Mesothelial cell of epicardium (in vitro differentiated cells): ENCODE results near the gene MYLK4. TPM values are rescaled to one million over a fixed set of nuclear protein-coding genes. Genes with fewer than 3 reads are reported as not detected.

Experiments used
- DNase-seq, 2 experiments: peaks; one replicate each; pipeline ENCODE4 v3.0.0; 2021; ENCODE audit warnings: low spot score in 2 of 2; ENCODE audit not compliant: unreplicated experiment in 2 of 2
- H3K27ac Mint-ChIP-seq: 2 replicates; pipeline ENCODE4 v1.8.0; 2021; ENCODE audit warnings: mixed read lengths
- H3K27me3 Mint-ChIP-seq: 2 replicates; pipeline ENCODE4 v1.8.0; 2021; ENCODE audit warnings: low read depth, mixed read lengths
- H3K36me3 Mint-ChIP-seq: 2 replicates; pipeline ENCODE4 v1.8.0; 2021; ENCODE audit warnings: mixed read lengths
- H3K4me1 Mint-ChIP-seq: 2 replicates; pipeline ENCODE4 v1.8.0; 2021; ENCODE audit warnings: mixed read lengths
- H3K4me3 Mint-ChIP-seq: 2 replicates; pipeline ENCODE4 v1.8.0; 2021; ENCODE audit warnings: mild to moderate bottlenecking, moderate library complexity, mixed read lengths
- H3K9me3 Mint-ChIP-seq: 2 replicates; pipeline ENCODE4 v1.8.0; 2021; ENCODE audit warnings: mixed read lengths
- CTCF ChIP-seq: fragments of 200-600 bp; sonication (generic); IDR thresholded peaks from one replicate; pipeline ENCODE4 v1.5.0; 2021; ENCODE audit warnings: antibody characterized with exemption; ENCODE audit not compliant: unreplicated experiment
- total RNA-seq: library from RNA; stranded (reverse); gene quantifications from 3 replicates; pipeline ENCODE4 v1.2.1, GENCODE V29; 2021

MYLK4 gene
- total RNA-seq, 1 donor from 2014 or later = 0.89 TPM

DNA sequence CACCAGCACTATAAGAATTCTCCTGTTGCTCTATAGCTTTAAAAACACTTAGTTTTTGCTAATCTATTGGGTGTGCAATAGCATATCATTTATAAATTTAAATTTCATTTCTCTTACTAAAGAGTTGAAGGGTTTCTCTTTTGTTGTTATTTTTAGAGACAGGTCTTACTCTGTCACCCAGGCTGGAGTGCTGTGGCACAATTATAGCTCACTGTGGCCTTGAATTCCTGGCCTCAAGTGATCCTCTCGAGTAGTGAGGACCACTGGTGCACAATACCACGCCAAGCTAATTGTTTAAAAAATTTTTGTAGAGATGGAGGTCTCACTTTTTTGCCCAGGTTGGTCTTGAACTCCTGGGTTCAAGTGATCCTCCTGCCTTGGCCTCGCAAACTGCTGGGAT, 8.3 kb upstream of the MYLK4 start:
- TF ChIP-seq CTCF = no peak
- no peak for DNase-seq
- peaks cover 6% of the 10 kb centered on the region for H3K27me3 Mint-ChIP-seq
- H3K27ac Mint-ChIP-seq = no peak overlapping the region
- no peaks in the 10 kb centered on the region for H3K36me3 Mint-ChIP-seq
- peaks cover under 1% of the 10 kb centered on the region for H3K4me1 Mint-ChIP-seq
- H3K4me3 Mint-ChIP-seq = no peak overlapping the region
- H3K9me3 Mint-ChIP-seq = no peaks in the 10 kb centered on the region

DNA sequence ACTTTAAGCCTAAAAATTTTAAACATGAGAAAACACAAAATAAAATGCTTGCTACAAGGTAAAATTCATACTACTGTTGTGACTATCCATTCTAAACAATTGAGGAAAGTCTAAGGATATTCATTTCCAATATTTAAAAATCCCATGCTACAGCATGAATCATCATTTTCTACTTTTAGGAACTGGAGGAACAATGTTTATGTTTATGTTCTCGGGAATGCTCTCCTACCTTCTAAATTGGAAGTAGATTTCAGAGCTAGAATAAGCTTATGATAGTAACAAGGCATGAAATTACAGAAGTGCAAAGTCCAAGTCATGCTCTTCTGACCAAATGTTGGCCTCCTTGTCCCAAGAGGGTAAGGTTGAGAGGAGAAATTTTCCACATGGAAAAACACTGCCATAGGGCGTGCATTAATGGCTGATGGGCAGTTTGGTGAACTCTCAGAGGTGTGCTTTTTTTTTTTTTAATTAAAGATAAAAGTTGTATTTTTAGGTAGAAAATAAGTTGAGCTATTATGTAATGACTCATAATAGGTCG, 6.0 kb upstream of the MYLK4 start:
- H3K4me1 Mint-ChIP-seq = no peaks in the 10 kb centered on the region
- no peaks in the 10 kb centered on the region for H3K9me3 Mint-ChIP-seq
- H3K27me3 Mint-ChIP-seq = peaks cover 7% of the 10 kb centered on the region
- no peak overlapping the region for H3K4me3 Mint-ChIP-seq
- TF ChIP-seq CTCF = no peak
- H3K27ac Mint-ChIP-seq = no peak overlapping the region
- DNase-seq = no peak
- no peaks in the 10 kb centered on the region for H3K36me3 Mint-ChIP-seq

DNA sequence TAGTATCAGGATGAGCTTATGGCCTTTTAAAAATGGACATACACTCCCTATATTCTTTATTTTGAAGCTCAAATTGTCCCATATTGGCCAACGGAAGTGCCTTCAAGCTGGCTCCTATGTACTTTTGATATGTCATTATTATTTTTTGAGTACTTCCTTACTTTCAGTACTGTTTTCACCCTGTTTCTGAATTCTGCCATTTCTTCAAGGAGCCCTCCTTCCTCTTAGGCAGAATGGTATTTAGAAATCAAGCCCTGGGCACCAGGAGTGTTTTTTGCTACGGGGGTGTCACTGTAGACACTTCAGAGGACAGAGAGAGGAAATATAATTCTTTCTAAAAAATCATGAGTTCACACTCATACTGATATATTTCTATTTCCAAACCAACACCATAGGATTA, 5.5 kb upstream of the MYLK4 start:
- H3K36me3 Mint-ChIP-seq = no peaks in the 10 kb centered on the region
- no peak for TF ChIP-seq CTCF
- DNase-seq = no peak
- no peak overlapping the region for H3K4me3 Mint-ChIP-seq
- peaks cover 7% of the 10 kb centered on the region for H3K27me3 Mint-ChIP-seq
- no peaks in the 10 kb centered on the region for H3K4me1 Mint-ChIP-seq
- no peak overlapping the region for H3K27ac Mint-ChIP-seq
- H3K9me3 Mint-ChIP-seq = no peaks in the 10 kb centered on the region

DNA sequence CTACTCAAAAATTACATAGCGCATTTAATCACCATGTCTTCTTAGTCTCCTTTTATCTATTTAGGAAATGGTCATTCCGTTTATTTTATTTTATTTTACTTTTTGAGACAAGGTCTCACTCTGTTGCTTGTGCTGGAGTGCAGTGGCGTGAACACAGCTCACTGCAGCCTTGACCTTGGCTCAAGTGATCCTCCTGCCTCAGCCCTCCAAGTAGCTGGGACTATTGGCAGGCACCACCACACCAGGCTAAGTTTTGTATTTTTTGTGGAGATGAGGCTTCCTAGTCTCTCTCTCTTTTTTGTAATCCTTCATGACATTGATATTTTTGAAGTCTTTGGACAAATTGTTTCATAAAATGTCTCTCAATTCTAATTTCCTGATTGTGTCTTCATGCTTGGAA, 4.7 kb upstream of the MYLK4 start:
- Mint-ChIP-seq H3K27me3 (peaks cover 12% of the 10 kb centered on the region), H3K36me3 (no peaks in the 10 kb centered on the region), H3K4me3 (no peak overlapping the region), H3K9me3 (no peaks in the 10 kb centered on the region), H3K4me1 (peaks cover under 1% of the 10 kb centered on the region), H3K27ac (no peak overlapping the region)
- no peak for DNase-seq
- TF ChIP-seq CTCF = no peak

DNA sequence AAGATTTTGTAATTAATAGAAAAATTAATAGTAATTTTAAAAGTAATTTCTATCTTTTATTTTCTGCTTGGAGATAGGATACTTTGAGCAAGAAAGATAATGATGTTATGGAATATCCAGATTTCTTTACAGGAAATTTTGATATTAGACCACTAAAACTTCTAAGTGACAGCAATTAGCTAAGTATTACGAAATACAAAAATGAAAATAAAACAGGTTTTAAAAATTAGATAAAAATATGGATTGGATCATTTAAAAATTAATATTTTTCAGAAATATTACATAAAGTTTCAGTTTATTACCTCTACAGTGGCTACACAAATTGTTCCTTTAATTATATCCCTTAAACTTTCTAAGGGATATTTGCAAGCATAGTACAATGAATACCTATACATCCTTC, 4.2 kb upstream of the MYLK4 start:
- Mint-ChIP-seq H3K27ac (no peak overlapping the region), H3K27me3 (peaks cover 12% of the 10 kb centered on the region), H3K4me3 (no peak overlapping the region), H3K9me3 (no peaks in the 10 kb centered on the region), H3K36me3 (no peaks in the 10 kb centered on the region), H3K4me1 (peaks cover 6% of the 10 kb centered on the region)
- no peak for TF ChIP-seq CTCF
- no peak for DNase-seq

DNA sequence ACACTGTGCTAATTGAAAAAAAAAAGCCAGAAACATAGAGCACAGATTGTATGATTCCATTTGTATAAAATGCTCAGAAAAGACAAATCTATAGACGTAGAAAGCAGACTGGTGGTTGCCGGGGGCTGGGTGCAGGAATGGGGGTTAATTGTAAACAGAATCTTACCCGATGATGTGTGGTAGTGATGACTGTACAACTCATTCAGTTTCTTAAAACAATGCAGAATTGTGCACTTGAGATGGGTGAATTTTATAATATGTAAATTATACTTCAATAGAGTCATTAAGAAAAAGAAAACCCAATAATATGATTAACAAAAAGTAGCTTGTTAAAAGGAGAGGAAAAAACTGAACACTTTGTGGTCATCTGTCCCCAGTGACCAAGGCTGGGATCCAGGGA, 3.7 kb upstream of the MYLK4 start:
- peaks cover 11% of the 10 kb centered on the region for H3K4me1 Mint-ChIP-seq
- TF ChIP-seq CTCF = no peak
- no peaks in the 10 kb centered on the region for H3K36me3 Mint-ChIP-seq
- peaks cover 12% of the 10 kb centered on the region for H3K27me3 Mint-ChIP-seq
- DNase-seq = no peak
- no peak overlapping the region for H3K27ac Mint-ChIP-seq
- no peaks in the 10 kb centered on the region for H3K9me3 Mint-ChIP-seq
- H3K4me3 Mint-ChIP-seq = no peak overlapping the region
